ENCODE results near the gene GRAMD2B. TPM values are rescaled to one million over a fixed set of nuclear protein-coding genes. Genes with fewer than 3 reads are reported as not detected.

The GRAMD2B gene, protein sequence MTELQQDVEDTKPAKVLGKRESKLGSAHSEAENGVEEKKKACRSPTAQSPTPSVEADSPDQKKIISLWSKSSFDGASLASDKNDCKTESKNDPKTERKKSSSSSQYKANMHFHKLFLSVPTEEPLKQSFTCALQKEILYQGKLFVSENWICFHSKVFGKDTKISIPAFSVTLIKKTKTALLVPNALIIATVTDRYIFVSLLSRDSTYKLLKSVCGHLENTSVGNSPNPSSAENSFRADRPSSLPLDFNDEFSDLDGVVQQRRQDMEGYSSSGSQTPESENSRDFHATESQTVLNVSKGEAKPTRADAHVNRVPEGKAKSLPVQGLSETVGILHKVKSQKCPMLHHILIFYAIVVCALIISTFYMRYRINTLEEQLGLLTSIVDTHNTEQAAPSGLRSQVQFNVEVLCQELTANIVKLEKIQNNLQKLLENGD
- 23.4 and 45.3 TPM in 2 replicates for total RNA-seq

DNA sequence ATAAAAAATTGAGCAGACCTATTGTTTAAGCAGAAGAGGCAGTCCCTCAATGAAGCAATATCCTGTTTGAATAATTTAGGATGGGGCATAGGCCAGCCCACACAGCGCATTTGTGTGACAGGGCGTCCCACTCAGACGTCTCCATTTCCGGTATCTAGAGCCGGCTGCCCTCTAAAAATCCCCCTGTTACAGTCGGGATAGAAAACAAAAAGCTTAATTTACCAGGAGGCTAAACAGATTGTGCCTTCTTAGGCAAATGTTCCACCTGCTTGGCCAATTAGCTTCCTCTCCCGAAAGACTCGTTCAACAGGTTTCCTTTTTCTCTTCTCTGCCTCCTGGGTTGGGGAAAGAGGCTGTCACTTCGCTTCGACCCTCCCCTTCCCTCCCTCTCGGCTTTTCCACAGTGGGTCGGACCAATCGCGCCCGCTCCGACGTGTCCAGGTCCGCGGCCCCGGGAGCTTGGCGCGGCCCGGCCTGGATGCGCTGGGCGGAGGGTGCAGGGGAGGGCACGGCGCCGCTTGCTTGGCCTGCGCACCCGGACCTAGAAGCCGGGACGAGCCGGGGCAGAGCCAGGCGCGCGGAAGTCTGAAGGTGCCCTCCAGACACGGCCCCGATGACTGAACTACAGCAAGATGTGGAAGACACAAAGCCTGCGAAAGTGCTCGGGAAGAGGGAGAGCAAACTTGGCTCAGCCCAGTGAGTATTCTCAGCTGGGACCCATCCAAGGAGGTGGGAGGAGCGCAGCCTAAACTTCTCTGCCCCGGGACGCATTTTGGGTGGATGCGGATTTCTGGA is at the start of gene GRAMD2B:
TSS of gene GRAMD2B (plus strand) at position 416 of the 795 bp plus-strand sequence. CDS start at position 614, 198 bp downstream.

Other genes with a start within 250 kb of the GRAMD2B start
- 22.4 and 34.7 TPM in 2 replicates for gene ALDH7A1, start 171.8 kb downstream of the GRAMD2B start, total RNA-seq
- 43.4 and 57.8 TPM in 2 replicates for gene PHAX, start 177.5 kb downstream of the GRAMD2B start, total RNA-seq

All from tracheal epithelial cell (primary cell).